Ectodermal cell (in vitro differentiated cells): ENCODE results near the gene SLC7A5.

Experiments used
- H3K27ac ChIP-seq: 2 replicates; pipeline ENCODE4 v1.7.0; 2013; ENCODE audit warnings: mild to moderate bottlenecking, low read depth, low read length; ENCODE audit not compliant: insufficient read depth, poor library complexity, severe bottlenecking
- H3K27me3 ChIP-seq: 2 replicates; pipeline ENCODE4 v1.7.0; 2013; ENCODE audit warnings: mild to moderate bottlenecking, low read length; ENCODE audit not compliant: insufficient read depth, control insufficient read depth, poor library complexity, severe bottlenecking
- H3K36me3 ChIP-seq: one replicate; pipeline ENCODE4 v1.7.0; 2013; ENCODE audit warnings: low read length; ENCODE audit not compliant: control insufficient read depth, insufficient read depth
- H3K4me1 ChIP-seq: one replicate; pipeline ENCODE4 v1.7.0; 2013; ENCODE audit warnings: low read length; ENCODE audit not compliant: control insufficient read depth, insufficient read depth
- H3K4me3 ChIP-seq: 2 replicates; pipeline ENCODE4 v1.7.0; 2013; ENCODE audit warnings: low read depth, low read length, control low read depth; ENCODE audit not compliant: insufficient read depth
- H3K9me3 ChIP-seq: 2 replicates; pipeline ENCODE4 v1.7.0; 2013; ENCODE audit warnings: mild to moderate bottlenecking, low read length, moderate library complexity; ENCODE audit not compliant: control insufficient read depth
- WGBS, 2 experiments: methylation state at CpG; one replicate each; pipeline ENCODE4 v1.1.7; 2013; ENCODE audit warnings: missing lambda C conversion rate in 2 of 2; 5-methylcytosine and 5-hydroxymethylcytosine counted together

Gene SLC7A5

GRCh38 chr16:87806641-87807546, 62.4 kb downstream of the SLC7A5 start:
- no peaks in the 10 kb centered on the region for H3K36me3 ChIP-seq
- no peak overlapping the region for H3K27ac ChIP-seq
- 75 to 77% methylated on average over 25 of the region's 25 CpGs for WGBS, 2 experiments
- no peaks in the 10 kb centered on the region for H3K27me3 ChIP-seq
- H3K9me3 ChIP-seq = no peaks in the 10 kb centered on the region
- H3K4me1 ChIP-seq = peaks cover 7% of the 10 kb centered on the region
- no peak overlapping the region for H3K4me3 ChIP-seq

DNA sequence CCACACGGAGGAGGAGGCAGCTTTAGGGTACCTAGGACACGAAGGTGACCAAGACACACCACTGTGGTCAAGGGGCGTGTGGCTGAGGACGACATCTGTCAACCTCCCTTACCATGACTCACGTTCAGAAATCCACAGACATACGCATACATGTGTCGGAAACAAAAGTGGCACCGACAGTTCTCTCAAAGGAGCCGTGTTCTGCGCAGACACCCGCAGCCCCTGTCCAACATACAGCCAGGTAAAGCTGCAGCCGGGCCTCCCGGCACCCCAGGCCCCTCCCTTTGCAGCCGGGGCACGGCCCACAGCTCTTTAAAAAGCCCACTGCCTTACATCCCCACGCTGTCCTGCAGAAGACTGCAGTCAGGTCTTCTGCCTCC, 63.1 kb downstream of the SLC7A5 start:
- H3K36me3 ChIP-seq = no peaks in the 10 kb centered on the region
- no peaks in the 10 kb centered on the region for H3K9me3 ChIP-seq
- WGBS, 2 experiments = 85 to 86% methylated on average over 16 of the region's 16 CpGs
- no peak overlapping the region for H3K4me3 ChIP-seq
- no peak overlapping the region for H3K27ac ChIP-seq
- no peaks in the 10 kb centered on the region for H3K27me3 ChIP-seq
- H3K4me1 ChIP-seq = peaks cover 7% of the 10 kb centered on the region

DNA sequence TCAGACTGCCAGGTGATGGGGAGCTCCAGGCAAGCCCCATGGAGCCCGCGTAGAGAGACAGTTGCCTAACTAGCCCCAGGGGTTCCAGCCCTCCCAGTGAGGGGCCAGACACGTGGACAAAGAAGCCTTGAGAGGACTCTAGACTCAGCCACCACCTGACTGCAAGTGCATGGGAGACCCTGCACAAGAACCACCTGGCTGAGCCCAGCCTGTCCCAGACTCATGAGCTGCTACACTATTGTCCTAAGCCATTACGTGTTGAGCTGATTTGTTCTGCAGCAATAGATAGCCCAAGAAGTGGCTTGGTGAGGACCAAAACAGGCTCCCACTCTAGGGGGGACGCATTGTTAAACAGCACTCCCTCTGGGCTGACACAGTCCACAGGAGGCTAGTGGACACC, 65.9 kb downstream of the SLC7A5 start:
- no peaks in the 10 kb centered on the region for H3K27me3 ChIP-seq
- H3K9me3 ChIP-seq = no peaks in the 10 kb centered on the region
- H3K36me3 ChIP-seq = no peaks in the 10 kb centered on the region
- 82 to 90% methylated on average over 5 of the region's 5 CpGs for WGBS, 2 experiments
- peaks cover 7% of the 10 kb centered on the region for H3K4me1 ChIP-seq
- no peak overlapping the region for H3K4me3 ChIP-seq
- no peak overlapping the region for H3K27ac ChIP-seq

- Histone ChIP-seq H3K4me1 (peaks cover 7% of the 10 kb centered on the region), H3K27ac (no peak overlapping the region), H3K36me3 (no peaks in the 10 kb centered on the region), H3K4me3 (no peak overlapping the region), H3K9me3 (no peaks in the 10 kb centered on the region), H3K27me3 (no peaks in the 10 kb centered on the region)
- 89 to 94% methylated on average over 8 of the region's 8 CpGs for WGBS, 2 experiments
Measured at GRCh38 chr16:87802670-87803069, 66.6 kb downstream of the SLC7A5 start.

DNA sequence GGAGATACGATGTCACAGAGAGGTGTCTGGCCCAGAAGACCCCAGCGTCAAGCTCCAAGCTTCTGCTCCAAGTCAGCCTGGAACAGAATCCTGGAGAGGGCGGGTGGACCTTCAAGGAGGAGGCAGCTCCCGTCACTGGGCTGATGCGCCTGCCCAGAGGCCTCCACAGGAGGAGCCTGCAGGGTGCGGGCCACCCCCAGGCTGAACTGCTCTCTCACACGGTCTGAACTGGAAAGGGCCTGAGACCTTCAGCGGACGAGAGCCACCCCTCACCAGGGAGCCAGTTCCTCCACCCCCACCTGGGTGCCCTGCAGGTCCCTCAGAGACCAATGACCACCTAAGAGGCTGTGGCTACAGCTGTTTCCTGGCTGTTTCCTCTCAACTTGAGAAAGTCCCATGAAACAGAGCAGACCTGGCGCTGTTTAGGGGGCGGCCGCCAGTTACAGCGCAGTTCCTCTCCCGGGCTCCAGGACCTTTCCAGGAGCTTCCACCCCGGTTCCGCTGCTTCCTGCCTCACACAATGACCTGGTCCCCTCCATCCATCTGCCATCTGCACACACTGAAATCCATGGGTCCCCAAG, 67.5 kb downstream of the SLC7A5 start:
- WGBS, 2 experiments = 94 to 95% methylated on average over 16 of the region's 16 CpGs
- H3K36me3 ChIP-seq = no peaks in the 10 kb centered on the region
- H3K27me3 ChIP-seq = no peaks in the 10 kb centered on the region
- no peak overlapping the region for H3K27ac ChIP-seq
- H3K9me3 ChIP-seq = no peaks in the 10 kb centered on the region
- H3K4me1 ChIP-seq = peaks cover 7% of the 10 kb centered on the region
- no peak overlapping the region for H3K4me3 ChIP-seq

GRCh38 chr16:87800497-87800896, 68.8 kb downstream of the SLC7A5 start:
- Histone ChIP-seq H3K27me3 (no peaks in the 10 kb centered on the region), H3K36me3 (no peaks in the 10 kb centered on the region), H3K4me1 (no peaks in the 10 kb centered on the region), H3K27ac (no peak overlapping the region), H3K4me3 (no peak overlapping the region), H3K9me3 (no peaks in the 10 kb centered on the region)
- WGBS, 2 experiments = 90 to 93% methylated on average over 6 of the region's 6 CpGs

GRCh38 chr16:87795336-87795735, 74.0 kb downstream of the SLC7A5 start:
- 89 to 92% methylated on average over 12 of the region's 12 CpGs for WGBS, 2 experiments
- no peaks in the 10 kb centered on the region for H3K36me3 ChIP-seq
- H3K27ac ChIP-seq = no peak overlapping the region

DNA sequence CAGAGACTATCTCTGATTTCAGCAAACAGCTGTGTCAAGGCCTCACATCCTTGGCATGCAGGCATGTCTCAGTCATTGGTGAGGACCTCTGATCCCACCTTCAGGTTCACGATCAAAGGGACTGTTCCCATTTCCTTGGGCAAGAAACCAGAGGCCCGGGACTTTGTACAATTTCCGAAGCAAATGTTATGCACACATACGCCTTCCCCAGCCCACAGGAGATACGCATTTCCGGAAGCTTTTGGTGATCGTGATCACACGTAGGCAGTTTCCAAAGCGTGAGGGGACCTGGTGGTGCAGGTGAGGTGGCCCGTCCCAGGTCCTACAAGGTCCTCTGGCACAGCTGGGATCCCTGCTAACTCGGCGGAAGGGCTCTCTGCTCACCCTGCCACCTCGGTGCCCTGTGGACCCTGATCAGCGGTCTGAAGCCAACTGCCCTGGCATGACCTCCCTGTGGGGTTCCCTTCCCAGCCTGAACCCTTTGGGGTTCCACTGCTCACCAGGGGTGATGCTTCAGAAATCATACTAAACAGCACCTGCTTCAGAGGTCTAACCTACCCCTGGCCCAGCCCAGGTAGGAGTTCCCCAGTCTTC, 74.7 kb downstream of the SLC7A5 start:
- no peak overlapping the region for H3K4me3 ChIP-seq
- no peak overlapping the region for H3K27ac ChIP-seq
- WGBS, 2 experiments = 94 to 95% methylated on average over 14 of the region's 14 CpGs
- H3K4me1 ChIP-seq = no peaks in the 10 kb centered on the region
- H3K9me3 ChIP-seq = no peaks in the 10 kb centered on the region
- no peaks in the 10 kb centered on the region for H3K36me3 ChIP-seq
- H3K27me3 ChIP-seq = no peaks in the 10 kb centered on the region

More at GRCh38 chr16:87795336-87795735, 74.0 kb downstream of the SLC7A5 start:
- H3K4me3 ChIP-seq = no peak overlapping the region
- no peaks in the 10 kb centered on the region for H3K4me1 ChIP-seq
- no peaks in the 10 kb centered on the region for H3K9me3 ChIP-seq
- no peaks in the 10 kb centered on the region for H3K27me3 ChIP-seq

DNA sequence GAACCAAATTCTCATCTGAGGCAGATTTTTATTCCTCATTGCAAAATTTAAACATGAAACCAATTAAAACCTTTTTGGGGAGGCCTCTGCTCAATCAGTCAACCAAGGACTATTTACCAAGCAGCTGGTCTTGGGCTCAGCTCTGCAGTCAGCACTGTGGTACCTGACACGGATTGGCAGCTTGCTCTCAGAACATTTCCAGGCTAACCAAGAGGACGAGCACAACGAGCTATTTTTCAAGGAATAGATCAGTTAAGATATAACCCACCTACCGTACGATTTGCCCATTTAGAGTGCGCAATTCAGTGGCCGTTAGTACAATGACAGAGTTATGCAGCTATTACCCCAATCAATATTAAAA, 77.1 kb downstream of the SLC7A5 start:
- Histone ChIP-seq H3K36me3 (no peaks in the 10 kb centered on the region), H3K9me3 (no peaks in the 10 kb centered on the region), H3K27ac (no peak overlapping the region), H3K4me3 (no peak overlapping the region), H3K27me3 (no peaks in the 10 kb centered on the region), H3K4me1 (no peaks in the 10 kb centered on the region)
- WGBS, 2 experiments = 90 to 92% methylated on average over 7 of the region's 7 CpGs
